ENCODE measurements around the gene PCDH15.

- no peak for TF ChIP-seq CTCF (IDR thresholded peaks at IDR 0.05; ENCODE audit: insufficient read depth, low read length, poor library complexity, severe bottlenecking)
- TF ChIP-seq EZH2phosphoT487 (conservative IDR thresholded peaks at IDR 0.05; ENCODE audit: low read length), result no peak
These were observed 791.4 kb downstream of the PCDH15 start for GRCh38 chr10:54009672-54010071.
